CD4-positive, CD25-positive, alpha-beta regulatory T cell (primary cell): Measurements from ENCODE around the gene MED13L. TPM values are rescaled to one million over a fixed set of nuclear protein-coding genes. Genes with fewer than 3 reads are reported as not detected.

Experiments
- ATAC-seq, 2 donors: fragments of 150-1000 bp; cut with Tn5 transposase; one replicate each; pipeline ENCODE4 v1.10.0; 2021; ENCODE audit warnings: low read depth in 2 of 2, moderate number of reproducible peaks in 2 of 2, moderate library complexity in 1 of 2
- DNase-seq, 3 donors: peaks; one replicate each; pipeline versions ENCODE4 v3.0.0 to v3.0.0-alpha.2; 2012 to 2022; ENCODE audit warnings: mixed read lengths in 1 of 3
- H3K27ac ChIP-seq: one replicate; pipeline ENCODE4 v1.7.0; 2013; ENCODE audit warnings: mild to moderate bottlenecking, low read length; ENCODE audit not compliant: insufficient read depth, poor library complexity, severe bottlenecking
- H3K27me3 ChIP-seq: one replicate; pipeline ENCODE4 v1.7.0; 2013; ENCODE audit warnings: low read length; ENCODE audit not compliant: control insufficient read depth, insufficient read depth
- H3K36me3 ChIP-seq: one replicate; pipeline ENCODE4 v1.7.0; 2013; ENCODE audit warnings: mild to moderate bottlenecking, low read length, moderate library complexity; ENCODE audit not compliant: control insufficient read depth, insufficient read depth
- H3K4me1 ChIP-seq: 2 replicates; pipeline ENCODE4 v1.7.0; 2013; ENCODE audit warnings: mild to moderate bottlenecking, low read length; ENCODE audit not compliant: insufficient read depth, control insufficient read depth, poor library complexity, severe bottlenecking
- H3K4me3 ChIP-seq: one replicate; pipeline ENCODE4 v1.7.0; 2013; ENCODE audit warnings: low read depth, mild to moderate bottlenecking, low read length, moderate library complexity
- H3K9me3 ChIP-seq, 2 experiments: 1 replicate in 1 of 2; 2 replicates in 1 of 2; pipeline ENCODE4 v1.7.0; 2013; ENCODE audit warnings: low read length in 2 of 2, mild to moderate bottlenecking in 1 of 2, moderate library complexity in 1 of 2; ENCODE audit not compliant: control insufficient read depth in 2 of 2
- H3K27ac Mint-ChIP-seq, 3 donors: one replicate each; pipeline ENCODE4 v1.8.0; 2020 to 2022; ENCODE audit warnings: mild to moderate bottlenecking in 3 of 3, mixed read lengths in 3 of 3, moderate library complexity in 2 of 3
- H3K27me3 Mint-ChIP-seq: one replicate; pipeline ENCODE4 v1.8.0; 2022; ENCODE audit warnings: mild to moderate bottlenecking, mixed read lengths
- H3K36me3 Mint-ChIP-seq: one replicate; pipeline ENCODE4 v1.8.0; 2020; ENCODE audit warnings: mixed read lengths
- H3K4me1 Mint-ChIP-seq, 4 donors: one replicate each; pipeline ENCODE4 v1.8.0; 2020 to 2022; ENCODE audit warnings: mixed read lengths in 4 of 4, mild to moderate bottlenecking in 1 of 4
- H3K4me3 Mint-ChIP-seq, 4 donors: one replicate each; pipeline ENCODE4 v1.8.0; 2020 to 2022; ENCODE audit warnings: mild to moderate bottlenecking in 4 of 4, mixed read lengths in 4 of 4, moderate library complexity in 3 of 4
- H3K9me3 Mint-ChIP-seq, 7 donors: one replicate each; pipeline ENCODE4 v1.8.0; 2020 to 2022; ENCODE audit warnings: mixed read lengths in 7 of 7, mild to moderate bottlenecking in 3 of 7, moderate library complexity in 2 of 7
- polyA plus RNA-seq, 4 donors: library from polyadenylated mRNA; unstranded; fragments of 300-500 nt; fragmentation: Illumina TruSeq; gene quantifications; one replicate each; pipeline ENCODE4 v1.2.3, GENCODE V29; 2021
- total RNA-seq: library from RNA; stranded (reverse); gene quantifications from one replicate; pipeline ENCODE4 v1.2.3, GENCODE V29; 2022

Gene MED13L
- total and polyA plus RNA-seq, 5 donors from 2014 or later, result 4.5 to 179 (median 7.0) TPM

DNA sequence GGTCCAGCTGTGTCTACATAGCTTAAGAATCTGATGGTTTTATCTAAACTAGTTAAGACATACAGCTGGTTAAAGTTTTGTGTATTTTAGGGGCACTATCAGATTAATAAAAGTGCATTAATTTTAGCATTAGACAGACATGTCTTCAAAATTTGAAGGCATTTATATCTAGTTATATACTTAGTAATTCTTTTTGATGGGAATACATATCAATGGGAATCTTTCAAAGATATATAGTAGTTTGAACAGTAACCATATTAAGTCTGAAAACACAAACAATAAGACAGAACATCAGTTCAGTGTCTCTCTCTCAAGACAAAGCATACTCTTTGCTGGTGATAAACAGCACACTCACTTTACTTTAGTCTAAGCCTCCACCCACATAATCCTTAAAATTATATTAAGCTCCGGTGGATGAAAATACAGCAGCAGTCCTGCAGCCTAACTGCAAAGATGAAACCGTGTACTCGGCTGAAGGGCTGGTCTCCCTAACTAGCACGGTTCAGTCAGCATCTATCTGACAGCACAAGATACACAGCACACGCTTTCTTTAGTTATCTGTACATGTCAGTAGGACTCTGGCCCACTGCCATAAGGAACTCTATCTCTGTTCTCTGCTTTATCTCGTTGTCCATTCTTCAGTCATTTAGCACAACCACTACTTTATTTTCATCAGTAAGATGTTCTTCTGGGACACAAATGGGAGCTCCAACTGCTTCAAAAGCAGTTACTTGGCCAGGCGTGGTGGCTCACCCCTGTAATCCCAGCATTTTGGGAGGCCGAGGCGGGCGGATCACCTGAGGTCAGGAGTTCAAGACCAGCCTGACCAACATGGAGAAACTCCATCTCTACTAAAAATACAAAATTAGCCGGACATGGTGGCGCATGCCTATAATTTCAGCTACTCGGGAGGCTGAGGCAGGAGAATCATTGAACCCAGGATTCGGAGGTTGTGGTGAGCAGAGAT lies 80.5 kb downstream of the MED13L start:
- H3K27ac Mint-ChIP-seq, result no peak overlapping the region
- ATAC-seq (no peak), DNase-seq (no peak)
- no peaks in the 10 kb centered on the region for H3K27me3 Mint-ChIP-seq
- H3K4me3 ChIP-seq, result no peak overlapping the region
- H3K4me3 Mint-ChIP-seq, result peak overlapping the region in 1 of 4 donors; percentile 21
- no peaks in the 10 kb centered on the region for H3K36me3 ChIP-seq
- H3K36me3 Mint-ChIP-seq, result no peaks in the 10 kb centered on the region
- H3K9me3 ChIP-seq, result no peaks in the 10 kb centered on the region
- peaks cover 13% of the 10 kb centered on the region for H3K4me1 ChIP-seq
- no peaks in the 10 kb centered on the region for H3K9me3 Mint-ChIP-seq
- no peak overlapping the region for H3K27ac ChIP-seq
- H3K4me1 Mint-ChIP-seq, result peaks cover 26 to 81% (median 64%) of the 10 kb centered on the region in 4 donors
- no peaks in the 10 kb centered on the region for H3K27me3 ChIP-seq

DNA sequence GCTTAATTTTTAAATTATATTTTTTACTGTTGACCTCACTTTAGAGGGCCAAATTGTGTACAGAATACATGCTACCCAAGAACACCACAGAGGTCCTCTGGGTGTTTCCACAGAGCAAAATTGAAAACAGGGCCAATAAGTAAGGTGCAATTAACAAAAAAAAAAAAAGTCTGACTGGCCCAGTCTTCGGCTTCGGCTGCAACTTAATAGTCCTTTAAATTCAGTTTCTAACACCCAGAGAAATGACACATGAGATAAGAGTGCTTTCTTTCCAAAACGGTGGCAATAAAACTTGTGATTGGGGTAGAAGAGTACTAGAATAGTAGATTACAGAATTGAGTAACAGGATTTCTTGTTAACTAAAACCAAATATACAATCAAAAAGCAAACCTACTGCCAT lies 81.3 kb downstream of the MED13L start:
- H3K36me3 ChIP-seq, result no peaks in the 10 kb centered on the region
- no peak for DNase-seq
- H3K27ac Mint-ChIP-seq, result no peak overlapping the region
- ATAC-seq, result no peak
- no peaks in the 10 kb centered on the region for H3K27me3 ChIP-seq
- H3K27ac ChIP-seq, result no peak overlapping the region
- H3K4me1 Mint-ChIP-seq, result peaks cover 26 to 76% (median 60%) of the 10 kb centered on the region in 4 donors
- no peak overlapping the region for H3K4me3 Mint-ChIP-seq
- peaks cover 13% of the 10 kb centered on the region for H3K4me1 ChIP-seq
- no peaks in the 10 kb centered on the region for H3K9me3 Mint-ChIP-seq
- H3K36me3 Mint-ChIP-seq, result no peaks in the 10 kb centered on the region
- no peaks in the 10 kb centered on the region for H3K27me3 Mint-ChIP-seq
- no peaks in the 10 kb centered on the region for H3K9me3 ChIP-seq
- no peak overlapping the region for H3K4me3 ChIP-seq

DNA sequence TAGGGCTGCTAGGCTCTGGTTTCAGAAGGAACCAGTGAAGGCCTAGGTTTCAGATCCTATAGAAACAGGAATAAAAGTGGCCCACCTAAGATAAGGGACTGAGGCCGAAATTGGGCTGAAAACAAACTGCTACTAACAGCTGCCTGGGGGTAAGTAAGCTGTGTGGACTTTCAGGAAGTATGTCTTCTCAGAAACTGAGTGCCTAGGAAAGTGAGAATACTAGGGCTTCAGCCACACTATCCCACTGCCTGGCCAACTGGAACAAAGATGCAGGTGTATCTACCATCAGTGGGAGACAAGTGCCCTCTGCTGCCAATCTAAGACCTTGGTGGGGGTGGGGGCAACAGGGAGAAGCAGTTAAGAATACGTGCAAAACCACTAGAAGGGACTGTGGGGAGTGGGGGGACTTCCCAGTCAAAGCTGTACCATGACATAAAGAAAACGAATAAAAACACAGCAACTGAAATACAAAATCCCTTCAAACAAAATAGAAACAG lies 82.5 kb downstream of the MED13L start:
- ATAC-seq (peak; percentile 66 to 70), DNase-seq (peak; percentile 23 to 58 (median 31))
- no peaks in the 10 kb centered on the region for H3K9me3 ChIP-seq
- H3K4me3 ChIP-seq, result no peak overlapping the region
- no peaks in the 10 kb centered on the region for H3K36me3 Mint-ChIP-seq
- no peaks in the 10 kb centered on the region for H3K27me3 Mint-ChIP-seq
- peak overlapping the region in 3 of 4 donors; percentile 1 to 41 (median 36) for H3K4me3 Mint-ChIP-seq
- H3K4me1 Mint-ChIP-seq, result peaks cover 20 to 73% (median 54%) of the 10 kb centered on the region in 4 donors
- peaks cover 13% of the 10 kb centered on the region for H3K4me1 ChIP-seq
- H3K27ac ChIP-seq, result no peak overlapping the region
- H3K27me3 ChIP-seq, result no peaks in the 10 kb centered on the region
- peak overlapping the region; percentile 39 to 84 (median 72) for H3K27ac Mint-ChIP-seq
- H3K36me3 ChIP-seq, result no peaks in the 10 kb centered on the region
- H3K9me3 Mint-ChIP-seq, result no peaks in the 10 kb centered on the region

DNA sequence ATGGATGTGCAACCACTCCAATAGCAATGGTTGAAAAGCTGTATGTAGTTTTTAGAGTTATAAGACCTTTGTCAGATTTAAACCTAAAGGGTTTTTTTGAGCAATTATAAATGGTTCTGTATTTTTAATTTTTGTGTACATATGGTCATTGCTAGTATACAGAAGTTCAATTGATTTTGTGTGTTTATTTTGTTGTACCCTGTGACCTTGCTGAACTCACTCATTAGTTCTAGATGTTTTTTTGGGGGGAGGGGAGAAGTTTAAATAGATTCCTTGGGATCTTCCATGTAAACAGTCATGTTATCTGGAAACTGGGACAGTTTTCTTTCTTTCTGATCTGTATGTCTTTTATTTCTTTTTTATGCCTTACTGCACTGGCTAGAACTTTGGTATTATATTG lies 87.8 kb downstream of the MED13L start:
- no peak overlapping the region for H3K4me3 Mint-ChIP-seq
- no peak for DNase-seq

DNA sequence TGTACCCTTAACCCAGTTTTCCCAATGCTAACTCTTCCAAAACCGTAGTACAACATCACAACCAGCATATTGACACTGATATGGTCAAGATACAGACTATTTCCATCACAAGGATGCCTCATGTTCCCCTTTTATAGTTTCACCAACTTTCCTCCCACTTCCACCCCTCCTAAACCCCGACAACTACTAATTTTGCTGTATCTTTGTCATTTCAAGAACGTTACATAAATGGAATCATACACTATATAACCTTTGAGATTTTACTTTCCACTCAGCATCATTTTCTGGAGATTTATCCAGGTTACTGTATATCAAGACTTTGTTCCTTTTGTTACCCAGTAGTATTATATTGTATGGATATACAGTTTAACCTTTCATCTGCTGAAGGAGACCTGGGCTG lies 88.9 kb downstream of the MED13L start:
- no peak overlapping the region for H3K4me3 Mint-ChIP-seq
- H3K9me3 ChIP-seq, result no peaks in the 10 kb centered on the region
- no peak for ATAC-seq

More for the DNA sequence above, 87.8 kb downstream of the MED13L start:
- peaks cover 5% of the 10 kb centered on the region for H3K36me3 Mint-ChIP-seq
- no peak overlapping the region for H3K4me3 ChIP-seq
- H3K4me1 Mint-ChIP-seq, result peaks cover 36 to 81% (median 52%) of the 10 kb centered on the region in 4 donors
- no peaks in the 10 kb centered on the region for H3K36me3 ChIP-seq
- H3K9me3 Mint-ChIP-seq, result no peaks in the 10 kb centered on the region
- H3K27ac Mint-ChIP-seq, result peak overlapping the region in 2 of 3 donors; percentile 35 to 39
- no peak overlapping the region for H3K27ac ChIP-seq
- H3K4me1 ChIP-seq, result peaks cover 15% of the 10 kb centered on the region
- no peaks in the 10 kb centered on the region for H3K9me3 ChIP-seq
- ATAC-seq, result no peak
- no peaks in the 10 kb centered on the region for H3K27me3 Mint-ChIP-seq
- no peaks in the 10 kb centered on the region for H3K27me3 ChIP-seq

DNA sequence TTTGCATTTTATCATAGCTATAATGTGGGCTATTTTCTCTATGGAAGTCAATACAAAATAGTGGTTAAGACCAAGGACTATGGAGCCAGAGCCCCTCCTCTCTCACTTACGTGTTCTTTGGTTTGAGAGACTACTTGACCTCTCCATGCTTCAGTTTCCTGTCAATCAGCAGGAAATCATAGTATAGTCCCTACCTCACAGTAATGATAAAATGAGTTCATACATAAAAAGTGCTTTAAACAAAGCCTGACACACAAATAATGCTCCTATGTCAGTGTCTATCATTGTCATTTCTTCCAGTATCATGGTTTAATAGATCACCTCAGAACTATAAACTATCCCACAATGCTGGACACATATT lies 90.4 kb downstream of the MED13L start:
- peak overlapping the region in 1 of 3 donors; percentile 4 for H3K27ac Mint-ChIP-seq
- no peaks in the 10 kb centered on the region for H3K9me3 ChIP-seq
- no peak for DNase-seq
- H3K4me1 Mint-ChIP-seq, result peaks cover 35 to 80% (median 57%) of the 10 kb centered on the region in 4 donors
- no peak for ATAC-seq
- H3K36me3 ChIP-seq, result no peaks in the 10 kb centered on the region
- no peaks in the 10 kb centered on the region for H3K27me3 ChIP-seq
- peaks cover 5% of the 10 kb centered on the region for H3K36me3 Mint-ChIP-seq
- H3K4me1 ChIP-seq, result peaks cover 14% of the 10 kb centered on the region
- H3K4me3 ChIP-seq, result no peak overlapping the region
- H3K9me3 Mint-ChIP-seq, result peaks cover 0 to 2% (median 0%) of the 10 kb centered on the region in 7 donors
- no peaks in the 10 kb centered on the region for H3K27me3 Mint-ChIP-seq
- peak overlapping the region in 1 of 4 donors; percentile 0 for H3K4me3 Mint-ChIP-seq
- no peak overlapping the region for H3K27ac ChIP-seq

More for the DNA sequence above, 88.9 kb downstream of the MED13L start:
- Mint-ChIP-seq H3K36me3 (peaks cover 5% of the 10 kb centered on the region), H3K27ac (peak overlapping the region in 2 of 3 donors; percentile 39 to 67), H3K4me1 (peaks cover 34 to 81% (median 51%) of the 10 kb centered on the region in 4 donors), H3K9me3 (no peaks in the 10 kb centered on the region), H3K27me3 (no peaks in the 10 kb centered on the region)
- Histone ChIP-seq H3K27me3 (no peaks in the 10 kb centered on the region), H3K27ac (no peak overlapping the region), H3K4me3 (no peak overlapping the region), H3K36me3 (no peaks in the 10 kb centered on the region), H3K4me1 (peaks cover 14% of the 10 kb centered on the region)
- no peak for DNase-seq

DNA sequence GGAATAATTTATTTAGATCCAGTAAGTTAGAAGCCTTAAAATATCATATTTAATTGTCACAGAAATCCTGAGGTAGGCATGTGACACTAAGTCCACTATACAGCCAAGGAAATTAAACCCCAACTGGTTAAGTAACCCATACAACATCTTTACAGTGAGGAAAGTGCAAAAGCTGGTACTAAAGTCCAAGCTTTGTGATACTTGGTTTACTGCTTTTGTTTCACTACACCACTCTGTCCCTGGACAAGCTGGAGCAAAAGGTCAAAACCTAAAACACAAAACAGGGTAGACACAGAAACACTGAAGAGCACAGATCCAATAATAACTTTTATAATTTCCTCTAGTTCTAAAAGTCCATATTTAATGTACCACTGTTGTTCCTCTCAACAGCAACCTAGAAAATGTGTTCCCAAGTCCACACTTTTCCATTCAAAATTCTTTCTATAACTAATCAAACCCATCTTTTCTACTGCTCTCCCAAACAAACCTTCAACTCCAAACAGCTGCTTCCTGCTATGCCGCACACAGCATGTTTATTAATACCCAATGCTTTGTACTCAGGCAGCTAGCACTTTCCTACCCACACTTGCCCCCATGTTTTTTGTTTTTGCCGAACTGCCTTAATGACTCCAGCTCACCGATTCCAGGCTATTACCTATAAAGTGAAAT lies 90.9 kb downstream of the MED13L start:
- no peak for DNase-seq
- H3K9me3 Mint-ChIP-seq, result peaks cover 0 to 2% (median 0%) of the 10 kb centered on the region in 7 donors
- Histone ChIP-seq H3K27ac (no peak overlapping the region), H3K36me3 (no peaks in the 10 kb centered on the region), H3K9me3 (no peaks in the 10 kb centered on the region), H3K4me1 (peaks cover 14% of the 10 kb centered on the region), H3K4me3 (no peak overlapping the region), H3K27me3 (no peaks in the 10 kb centered on the region)
- H3K4me3 Mint-ChIP-seq, result peak overlapping the region in 1 of 4 donors; percentile 0
- H3K27ac Mint-ChIP-seq, result peak overlapping the region in 1 of 3 donors; percentile 6
- H3K27me3 Mint-ChIP-seq, result no peaks in the 10 kb centered on the region
- H3K4me1 Mint-ChIP-seq, result peaks cover 34 to 82% (median 57%) of the 10 kb centered on the region in 4 donors
- peaks cover 5% of the 10 kb centered on the region for H3K36me3 Mint-ChIP-seq
- ATAC-seq, result no peak
